Fibroblast of skin of back (primary cell): Measurements from ENCODE around the gene IQSEC1.
A peak's percentile ranks its signal among the peaks of the same experiment; 100 is the strongest.

Source experiments
- DNase-seq: peaks from one replicate; pipeline ENCODE4 v3.0.0-alpha.2; 2013

The IQSEC1 gene

GRCh38 chr3:12963922-12964701, 109.1 kb downstream of the IQSEC1 start:
- DNase-seq = no peak

- DNase-seq = no peak
Measured at GRCh38 chr3:12963231-12963896, 109.9 kb downstream of the IQSEC1 start.

- DNase-seq = no peak
Measured at GRCh38 chr3:12962292-12962691, 110.9 kb downstream of the IQSEC1 start.

GRCh38 chr3:12961697-12962036, 111.6 kb downstream of the IQSEC1 start:
- DNase-seq = no peak

- no peak for DNase-seq
Measured at GRCh38 chr3:12961007-12961696, 112.1 kb downstream of the IQSEC1 start.

GRCh38 chr3:12960497-12960896, 112.7 kb downstream of the IQSEC1 start:
- no peak for DNase-seq

- no peak for DNase-seq
Measured at GRCh38 chr3:12959838-12960378, 113.3 kb downstream of the IQSEC1 start.

GRCh38 chr3:12959410-12959809, 113.8 kb downstream of the IQSEC1 start:
- DNase-seq = no peak

GRCh38 chr3:12957824-12958792, 115.1 kb downstream of the IQSEC1 start:
- DNase-seq = no peak

GRCh38 chr3:12957339-12957738, 115.9 kb downstream of the IQSEC1 start:
- DNase-seq = no peak

GRCh38 chr3:12956316-12956660, 116.9 kb downstream of the IQSEC1 start:
- DNase-seq = no peak

- DNase-seq = no peak
Measured at GRCh38 chr3:12955651-12956315, 117.4 kb downstream of the IQSEC1 start.

- DNase-seq = peak; percentile 64
Measured at GRCh38 chr3:12954891-12955650, 118.2 kb downstream of the IQSEC1 start.

- DNase-seq = no peak
Measured at GRCh38 chr3:12954180-12954579, 119.0 kb downstream of the IQSEC1 start.

GRCh38 chr3:12953201-12953995, 119.8 kb downstream of the IQSEC1 start:
- no peak for DNase-seq

GRCh38 chr3:12952343-12953200, 120.7 kb downstream of the IQSEC1 start:
- DNase-seq = no peak

GRCh38 chr3:12948891-12949711, 124.1 kb downstream of the IQSEC1 start:
- peak; percentile 50 for DNase-seq

- peak; percentile 76 for DNase-seq
Measured at GRCh38 chr3:12948371-12948770, 124.9 kb downstream of the IQSEC1 start.
